Measurements from ENCODE around the gene LCE3D. TPM values are rescaled to one million over a fixed set of nuclear protein-coding genes. Genes with fewer than 3 reads are reported as not detected.
"Not testable (repeated sequence)": the region's sequence is repeated elsewhere in the genome, so short reads cannot be mapped to it uniquely, and the experiment has no call there.

Gene LCE3D
- not detected for total RNA-seq

DNA sequence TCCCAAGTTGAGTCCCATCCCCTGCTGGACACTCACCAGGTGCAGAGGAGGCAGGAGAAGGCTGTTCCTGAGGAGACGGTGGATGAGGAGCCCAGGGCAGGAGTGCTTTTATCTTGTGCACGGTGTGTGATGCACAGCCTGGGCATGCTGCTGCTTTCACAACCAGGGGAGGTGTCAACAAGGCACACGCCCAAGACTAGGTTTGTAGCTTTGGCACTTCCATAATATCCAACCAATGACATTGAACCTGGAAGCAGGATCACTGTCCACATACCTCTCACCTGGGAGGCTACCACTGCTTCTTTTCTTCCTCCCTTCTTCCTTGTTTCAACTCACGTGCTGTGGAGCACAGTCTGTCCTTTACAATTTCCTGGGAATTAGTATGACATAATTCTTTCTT, at the start of gene LCE3D:
Gene LCE3D, minus strand, starts transcription at position 84 of the 400 bp plus-strand sequence. CDS start 580 bp downstream, outside the sequence.
- Mint-ChIP-seq H3K4me1 (ENCODE audit: low read depth) (no peaks in the 10 kb centered on the region), H3K4me3 (no peak within 1 kb of the TSS), H3K27ac (no peak within 1 kb of the TSS), H3K9me3 (ENCODE audit: insufficient read depth) (no peaks in the 10 kb centered on the region), H3K27me3 (ENCODE audit: low read depth) (peaks cover 3% of the 10 kb centered on the region), H3K36me3 (ENCODE audit: low read depth) (no peaks in the 10 kb centered on the region)
- ATAC-seq (no peak), DNase-seq (no peak)
- ChIA-PET POLR2A (no interaction called here), CTCF (interaction anchor here (1.2 kb wide), 1 partner anchor 42 kb away, joined by 6 read pairs; the partner anchor contains the start of gene LCE3A)

DNA sequence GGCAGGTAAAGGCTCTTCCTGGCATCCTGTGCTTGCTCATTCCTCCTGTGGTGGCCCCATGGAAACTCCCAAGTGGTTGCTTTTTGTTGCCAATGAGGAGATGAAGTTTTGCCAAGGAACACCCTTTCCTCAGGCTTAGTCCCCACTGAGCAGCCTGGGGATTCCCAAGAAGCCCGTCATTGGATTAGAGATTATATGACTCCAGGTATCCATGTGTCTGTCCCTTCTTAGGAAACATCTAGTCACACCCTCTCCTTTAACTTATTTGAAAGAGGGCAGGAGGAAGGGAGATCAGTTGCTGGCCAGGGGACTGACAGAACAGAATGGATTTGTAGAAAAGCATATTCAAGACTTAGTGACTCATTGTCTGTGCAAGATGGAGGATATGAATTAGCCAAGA, 46.4 kb upstream of the LCE3D start:
- ChIA-PET CTCF (no interaction called here), POLR2A (no interaction called here)
- no peak overlapping the region for H3K27ac Mint-ChIP-seq
- H3K9me3 Mint-ChIP-seq (ENCODE audit: insufficient read depth), result no peaks in the 10 kb centered on the region
- H3K27me3 Mint-ChIP-seq (ENCODE audit: low read depth), result peaks cover 2% of the 10 kb centered on the region
- no peaks in the 10 kb centered on the region for H3K36me3 Mint-ChIP-seq (ENCODE audit: low read depth)
- DNase-seq, result no peak
- H3K4me1 Mint-ChIP-seq (ENCODE audit: low read depth), result peaks cover 15% of the 10 kb centered on the region
- H3K4me3 Mint-ChIP-seq, result no peak overlapping the region
- ATAC-seq, result no peak

GRCh38 chr1:152623203-152623844, 43.0 kb upstream of the LCE3D start:
- Mint-ChIP-seq H3K27me3 (ENCODE audit: low read depth) (peaks cover 2% of the 10 kb centered on the region), H3K4me3 (no peak overlapping the region), H3K4me1 (ENCODE audit: low read depth) (peaks cover 15% of the 10 kb centered on the region), H3K27ac (no peak overlapping the region), H3K9me3 (ENCODE audit: insufficient read depth) (peaks cover 12% of the 10 kb centered on the region), H3K36me3 (ENCODE audit: low read depth) (no peaks in the 10 kb centered on the region)
- ChIA-PET CTCF (interaction anchor here (1.2 to 2.6 kb wide), 5 partner anchors 12 to 165 kb away, joined by 3 to 12 read pairs (median 3); partner anchors contain the start of gene LCE3D), POLR2A (no interaction called here)
- DNase-seq, result peak; percentile 25
- ATAC-seq, result peak; percentile 44

DNA sequence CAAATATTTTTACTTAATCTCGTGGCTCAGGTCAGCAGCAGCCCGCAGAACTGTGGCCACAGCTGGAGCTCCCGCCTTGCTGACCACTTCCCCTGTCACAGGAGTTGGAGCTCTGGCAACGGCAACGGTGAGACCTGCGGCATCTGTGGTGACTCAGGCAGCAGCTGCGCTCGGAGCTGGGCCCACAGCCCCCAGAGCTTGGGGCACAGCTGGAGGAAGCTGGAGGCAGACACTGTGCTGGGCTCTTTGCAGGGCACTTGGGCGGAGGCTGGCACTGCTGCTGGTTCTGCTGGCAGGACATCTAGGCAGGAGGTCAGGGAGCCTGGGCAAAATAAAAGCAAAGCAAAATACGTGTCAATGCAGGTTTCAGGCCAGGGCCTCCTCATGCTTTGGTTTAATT, 42.5 kb upstream of the LCE3D start, which contains the start of gene LCE3A:
Gene LCE3A, minus strand, starts transcription at position 301 of the 400 bp plus-strand sequence. Its CDS starts 0 bp downstream, at position 301.
- Mint-ChIP-seq H3K4me1 (ENCODE audit: low read depth) (peaks cover 15% of the 10 kb centered on the region), H3K36me3 (ENCODE audit: low read depth) (no peaks in the 10 kb centered on the region), H3K4me3 (no peak within 1 kb of the TSS), H3K9me3 (ENCODE audit: insufficient read depth) (peaks cover 13% of the 10 kb centered on the region), H3K27me3 (ENCODE audit: low read depth) (peaks cover 2% of the 10 kb centered on the region), H3K27ac (no peak within 1 kb of the TSS)
- CTCF ChIA-PET, result interaction anchor here (1.2 to 2.6 kb wide), 5 partner anchors 13 to 164 kb away, joined by 3 to 12 read pairs (median 6); partner anchors contain the start of gene LCE3D
- DNase-seq (peak; percentile 25), ATAC-seq (no peak)
- POLR2A ChIA-PET, result no interaction called here

DNA sequence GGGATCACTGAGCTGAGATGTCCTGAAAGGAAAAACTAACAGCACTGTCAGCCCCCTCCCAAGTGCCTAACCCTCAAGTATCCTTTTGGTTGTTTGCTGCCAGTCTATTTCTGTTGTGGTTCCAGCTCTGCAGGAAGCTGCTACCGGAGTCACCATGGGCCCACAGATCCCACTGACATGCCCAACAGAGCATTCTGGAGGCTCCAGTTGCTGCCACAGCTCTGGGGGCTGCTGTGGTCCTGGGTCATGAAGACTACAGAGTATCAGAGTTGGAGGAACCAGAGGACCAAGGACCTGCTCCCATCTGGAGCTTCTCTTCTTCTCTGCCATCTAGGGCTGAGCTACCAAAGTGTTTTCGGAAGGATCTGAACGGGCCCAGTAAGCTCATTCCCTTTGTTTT, 41.7 kb upstream of the LCE3D start:
- peaks cover 18% of the 10 kb centered on the region for H3K9me3 Mint-ChIP-seq (ENCODE audit: insufficient read depth)
- CTCF ChIA-PET, result interaction anchor here (1.2 to 2.6 kb wide), 4 partner anchors 14 to 44 kb away, joined by 3 to 12 read pairs (median 6); partner anchors contain the start of gene LCE3D
- H3K27ac Mint-ChIP-seq, result no peak overlapping the region
- H3K4me1 Mint-ChIP-seq (ENCODE audit: low read depth), result peaks cover 15% of the 10 kb centered on the region
- peaks cover 2% of the 10 kb centered on the region for H3K27me3 Mint-ChIP-seq (ENCODE audit: low read depth)
- no peak for ATAC-seq
- H3K4me3 Mint-ChIP-seq, result no peak overlapping the region
- POLR2A ChIA-PET, result interaction anchor here (1.0 kb wide), 1 partner anchor 43 kb away, joined by 3 read pairs; no protein-coding TSS in a partner anchor
- no peaks in the 10 kb centered on the region for H3K36me3 Mint-ChIP-seq (ENCODE audit: low read depth)
- DNase-seq, result no peak

GRCh38 chr1:152613511-152613910, 33.2 kb upstream of the LCE3D start, which contains the start of gene LCE3B:
TSS of gene LCE3B (plus strand) at chr1:152613811. CDS start at chr1:152613811, 0 bp downstream.
- no peak for ATAC-seq
- POLR2A ChIA-PET, result no interaction called here
- H3K4me3 Mint-ChIP-seq, result no peak within 1 kb of the TSS
- H3K27ac Mint-ChIP-seq, result no peak within 1 kb of the TSS
- no peaks in the 10 kb centered on the region for H3K27me3 Mint-ChIP-seq (ENCODE audit: low read depth)
- peaks cover 8% of the 10 kb centered on the region for H3K9me3 Mint-ChIP-seq (ENCODE audit: insufficient read depth)
- no peaks in the 10 kb centered on the region for H3K36me3 Mint-ChIP-seq (ENCODE audit: low read depth)
- CTCF ChIA-PET, result no interaction called here
- no peaks in the 10 kb centered on the region for H3K4me1 Mint-ChIP-seq (ENCODE audit: low read depth)
- no peak for DNase-seq

- no peak for DNase-seq
- POLR2A ChIA-PET, result no interaction called here
- Mint-ChIP-seq H3K9me3 (ENCODE audit: insufficient read depth) (no peaks in the 10 kb centered on the region), H3K36me3 (ENCODE audit: low read depth) (no peaks in the 10 kb centered on the region), H3K4me3 (no peak within 1 kb of the TSS), H3K4me1 (ENCODE audit: low read depth) (no peaks in the 10 kb centered on the region), H3K27me3 (ENCODE audit: low read depth) (no peaks in the 10 kb centered on the region), H3K27ac (no peak within 1 kb of the TSS)
- CTCF ChIA-PET, result no interaction called here
- ATAC-seq, result no peak
These were observed 19.6 kb upstream of the LCE3D start, which contains the start of gene LCE3C for GRCh38 chr1:152599934-152600333. TSS of gene LCE3C (plus strand) at chr1:152600234. CDS start at chr1:152600732, 498 bp downstream.

DNA sequence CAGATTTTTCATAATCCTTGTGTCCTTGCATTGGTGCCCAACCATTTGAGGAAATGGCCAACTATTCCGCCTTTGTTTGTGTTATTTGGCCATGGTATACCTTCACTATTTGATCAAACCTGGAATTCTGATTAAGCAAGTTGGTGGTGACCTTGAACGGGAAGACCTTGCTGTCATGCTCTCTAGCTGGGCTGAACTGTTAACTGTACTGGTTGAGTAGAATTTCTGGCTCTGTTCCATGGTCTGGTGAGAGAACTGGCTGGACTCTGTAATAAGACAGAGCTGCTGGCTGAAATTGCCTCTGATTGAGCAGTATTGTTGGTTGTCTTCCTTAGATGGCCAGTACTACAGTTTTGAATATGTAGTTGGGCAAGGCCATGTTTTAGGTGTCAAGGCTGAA, 16.7 kb upstream of the LCE3D start:
- POLR2A ChIA-PET, result no interaction called here
- H3K36me3 Mint-ChIP-seq (ENCODE audit: low read depth), result no peaks in the 10 kb centered on the region
- CTCF ChIA-PET, result no interaction called here
- DNase-seq (no peak), ATAC-seq (no peak)
- H3K27me3 Mint-ChIP-seq (ENCODE audit: low read depth), result no peaks in the 10 kb centered on the region
- H3K4me3 Mint-ChIP-seq, result no peak overlapping the region
- no peaks in the 10 kb centered on the region for H3K9me3 Mint-ChIP-seq (ENCODE audit: insufficient read depth)
- H3K4me1 Mint-ChIP-seq (ENCODE audit: low read depth), result no peaks in the 10 kb centered on the region
- H3K27ac Mint-ChIP-seq, result no peak overlapping the region

GRCh38 chr1:152585586-152585985, 5.3 kb upstream of the LCE3D start:
- POLR2A ChIA-PET, result no interaction called here
- CTCF ChIA-PET, result no interaction called here
- Mint-ChIP-seq H3K4me3 (no peak overlapping the region), H3K36me3 (ENCODE audit: low read depth) (no peaks in the 10 kb centered on the region), H3K4me1 (ENCODE audit: low read depth) (no peaks in the 10 kb centered on the region), H3K9me3 (ENCODE audit: insufficient read depth) (no peaks in the 10 kb centered on the region), H3K27me3 (ENCODE audit: low read depth) (no peaks in the 10 kb centered on the region), H3K27ac (no peak overlapping the region)
- ATAC-seq (no peak), DNase-seq (no peak)

DNA sequence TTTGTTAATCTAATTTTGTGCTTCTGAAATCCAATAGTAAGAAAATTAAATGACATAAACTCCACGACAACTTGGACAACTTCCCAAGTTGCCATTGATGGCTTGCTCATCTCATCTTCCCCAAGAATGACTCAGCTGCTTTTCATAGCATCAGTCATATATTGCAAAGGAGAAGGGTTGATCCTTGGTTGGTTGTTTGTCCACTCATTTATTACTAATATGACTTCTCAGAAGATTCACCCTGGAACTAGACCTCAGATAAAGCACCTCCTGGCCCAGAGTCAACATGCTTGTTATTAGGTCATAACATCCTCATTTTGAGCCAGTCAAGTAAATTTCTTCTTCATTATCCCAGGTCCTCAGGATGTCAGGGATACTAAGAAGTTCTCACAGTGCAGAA, 2.3 kb upstream of the LCE3D start:
- H3K27ac Mint-ChIP-seq, result no peak overlapping the region
- no peaks in the 10 kb centered on the region for H3K27me3 Mint-ChIP-seq (ENCODE audit: low read depth)
- no peak overlapping the region for H3K4me3 Mint-ChIP-seq
- CTCF ChIA-PET, result no interaction called here
- no peak for DNase-seq
- no peaks in the 10 kb centered on the region for H3K9me3 Mint-ChIP-seq (ENCODE audit: insufficient read depth)
- H3K4me1 Mint-ChIP-seq (ENCODE audit: low read depth), result no peaks in the 10 kb centered on the region
- ATAC-seq, result no peak
- POLR2A ChIA-PET, result no interaction called here
- no peaks in the 10 kb centered on the region for H3K36me3 Mint-ChIP-seq (ENCODE audit: low read depth)

- DNase-seq; H3K27ac Mint-ChIP-seq; H3K4me3 Mint-ChIP-seq; ATAC-seq; H3K36me3 Mint-ChIP-seq (ENCODE audit: low read depth); H3K4me1 Mint-ChIP-seq (ENCODE audit: low read depth); H3K9me3 Mint-ChIP-seq (ENCODE audit: insufficient read depth); H3K27me3 Mint-ChIP-seq (ENCODE audit: low read depth): not testable (repeated sequence)
- POLR2A ChIA-PET, result interaction anchor here (1.1 kb wide), 1 partner anchor 43 kb away, joined by 3 read pairs; no protein-coding TSS in a partner anchor
- CTCF ChIA-PET, result interaction anchor here (2.9 kb wide), 1 partner anchor 42 kb away, joined by 12 read pairs; the partner anchor contains the start of gene LCE3A
These were observed 790 bp downstream of the LCE3D start for GRCh38 chr1:152579526-152579925.

- CTCF ChIA-PET, result interaction anchor here (2.9 kb wide), 1 partner anchor 45 kb away, joined by 12 read pairs; the partner anchor contains the start of gene LCE3A
- no peak for DNase-seq
These were observed 3.1 kb downstream of the LCE3D start for GRCh38 chr1:152577168-152577567.

More at GRCh38 chr1:152577168-152577567, 3.1 kb downstream of the LCE3D start:
- no peak for ATAC-seq
- POLR2A ChIA-PET, result no interaction called here
- no peak overlapping the region for H3K4me3 Mint-ChIP-seq
- H3K36me3 Mint-ChIP-seq (ENCODE audit: low read depth), result no peaks in the 10 kb centered on the region
- H3K9me3 Mint-ChIP-seq (ENCODE audit: insufficient read depth), result no peaks in the 10 kb centered on the region
- no peaks in the 10 kb centered on the region for H3K4me1 Mint-ChIP-seq (ENCODE audit: low read depth)
- no peak overlapping the region for H3K27ac Mint-ChIP-seq
- peaks cover 8% of the 10 kb centered on the region for H3K27me3 Mint-ChIP-seq (ENCODE audit: low read depth)
